Effector memory CD8-positive, alpha-beta T cell (primary cell): ENCODE data around the gene USP47.

Experiments used
- ATAC-seq: fragments of 150-1000 bp; cut with Tn5 transposase; replicated peaks from 2 replicates; pipeline ENCODE4 v1.10.0; 2021; ENCODE audit warnings: mild to moderate bottlenecking, moderate library complexity
- DNase-seq, 3 experiments: peaks; one replicate each; pipeline ENCODE4 v3.0.0; 2021
- H3K27ac Mint-ChIP-seq, 2 donors: one replicate each; pipeline ENCODE4 v1.8.0; 2022; ENCODE audit warnings: mild to moderate bottlenecking in 2 of 2, mixed read lengths in 2 of 2, moderate library complexity in 2 of 2
- H3K27me3 Mint-ChIP-seq, 2 donors: one replicate each; pipeline ENCODE4 v1.8.0; 2022; ENCODE audit warnings: mixed read lengths in 2 of 2
- H3K36me3 Mint-ChIP-seq: one replicate; pipeline ENCODE4 v1.8.0; 2022; ENCODE audit warnings: mild to moderate bottlenecking, moderate library complexity, mixed read lengths; ENCODE audit not compliant: insufficient read depth
- H3K4me1 Mint-ChIP-seq, 2 donors: one replicate each; pipeline ENCODE4 v1.8.0; 2022; ENCODE audit warnings: low read depth in 2 of 2, mixed read lengths in 2 of 2
- H3K4me3 Mint-ChIP-seq, 2 donors: one replicate each; pipeline ENCODE4 v1.8.0; 2022; ENCODE audit warnings: mild to moderate bottlenecking in 2 of 2, mixed read lengths in 2 of 2, moderate library complexity in 2 of 2
- H3K9me3 Mint-ChIP-seq, 2 donors: one replicate each; pipeline ENCODE4 v1.8.0; 2022; ENCODE audit warnings: mixed read lengths in 2 of 2

Gene USP47

DNA sequence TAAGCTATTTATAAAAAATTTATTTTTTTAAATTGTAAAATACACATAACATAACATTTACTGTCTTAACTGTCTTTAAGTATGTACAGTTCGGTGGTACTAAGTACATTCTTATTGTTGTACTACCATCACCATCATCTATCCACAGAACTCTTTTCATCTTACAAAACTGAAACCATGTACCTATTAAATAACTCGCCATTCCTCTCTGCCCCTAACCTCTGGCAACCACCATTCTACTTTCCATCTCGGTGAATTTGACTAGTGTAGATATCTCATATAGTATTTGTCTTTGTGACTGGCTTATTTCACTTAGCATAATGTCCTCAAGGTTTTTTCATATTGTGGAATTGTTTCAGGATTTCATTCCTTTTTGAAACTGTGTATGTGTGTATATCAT, 22.6 kb downstream of the USP47 start:
- Mint-ChIP-seq H3K4me1 (peaks cover 37 to 48% of the 10 kb centered on the region in 2 donors), H3K36me3 (peaks cover 7% of the 10 kb centered on the region), H3K9me3 (no peaks in the 10 kb centered on the region), H3K4me3 (no peak overlapping the region), H3K27ac (no peak overlapping the region), H3K27me3 (no peaks in the 10 kb centered on the region)
- no peak for ATAC-seq
- DNase-seq = no peak

DNA sequence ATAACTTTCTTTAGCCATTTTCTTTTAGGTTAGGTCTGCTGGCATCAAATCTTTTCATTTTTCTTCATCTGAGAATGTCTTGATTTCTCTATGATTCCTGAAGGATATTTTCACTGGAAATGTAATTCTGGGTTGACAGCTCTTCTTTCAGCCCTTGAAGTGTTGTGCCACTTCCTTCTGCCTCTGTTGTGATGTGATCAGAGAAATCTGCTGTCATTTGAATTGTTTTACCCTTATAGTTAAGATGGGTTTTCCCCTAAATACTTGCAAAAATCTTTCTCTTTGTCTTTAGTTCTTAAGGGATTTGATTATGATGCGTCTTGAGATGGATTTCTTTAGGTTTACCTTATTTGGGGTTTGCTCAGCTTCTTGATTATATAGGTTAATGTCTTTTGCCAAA, 23.0 kb downstream of the USP47 start:
- Mint-ChIP-seq H3K4me1 (peaks cover 40 to 50% of the 10 kb centered on the region in 2 donors), H3K9me3 (no peaks in the 10 kb centered on the region), H3K27ac (peak overlapping the region in 1 of 2 donors; percentile 6), H3K36me3 (peaks cover 4% of the 10 kb centered on the region), H3K27me3 (no peaks in the 10 kb centered on the region), H3K4me3 (peak overlapping the region in 1 of 2 donors; percentile 20)
- no peak for DNase-seq
- peak; percentile 53 for ATAC-seq

DNA sequence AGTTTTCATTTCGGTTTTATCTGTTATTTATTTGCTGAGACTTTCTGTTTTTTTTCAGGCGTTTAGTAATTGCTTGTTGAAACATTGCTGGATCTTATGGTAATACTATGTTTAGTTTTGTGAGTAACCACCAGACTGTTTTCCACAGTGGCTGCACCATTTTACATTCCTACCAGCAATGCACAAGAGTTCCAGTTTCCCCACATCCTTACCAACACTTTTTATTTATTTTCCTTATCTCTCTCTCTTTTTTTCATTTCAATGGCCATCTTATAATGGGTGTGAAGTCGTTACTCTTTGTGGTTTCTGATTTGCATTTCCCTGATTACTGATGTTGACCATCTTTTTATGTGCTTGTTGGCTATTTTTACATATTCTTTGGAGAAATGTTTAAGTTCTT, 23.7 kb downstream of the USP47 start:
- peak overlapping the region; percentile 2 to 20 for H3K4me3 Mint-ChIP-seq

DNA sequence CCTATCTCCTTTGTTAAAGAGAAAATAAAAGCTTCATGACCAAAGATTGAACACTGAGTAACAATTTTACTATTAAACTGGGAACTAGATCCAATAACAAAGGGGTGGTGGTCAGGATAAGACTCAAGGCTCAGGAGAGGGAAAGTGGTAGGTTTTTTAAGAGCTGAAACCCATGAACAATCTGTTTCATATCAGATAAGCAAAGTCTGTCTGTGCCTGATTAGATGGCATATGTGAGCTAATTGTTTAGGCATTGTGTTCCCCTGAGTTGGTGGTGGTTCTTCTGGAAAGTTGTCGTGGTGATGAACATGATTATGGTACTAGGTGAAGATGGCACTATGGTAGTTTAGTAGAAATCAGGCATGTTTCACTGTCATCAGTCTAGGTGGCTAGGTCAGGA, 24.4 kb downstream of the USP47 start:
- Mint-ChIP-seq H3K36me3 (peaks cover 4% of the 10 kb centered on the region), H3K9me3 (no peaks in the 10 kb centered on the region), H3K27ac (no peak overlapping the region), H3K4me1 (peaks cover 42 to 56% of the 10 kb centered on the region in 2 donors), H3K27me3 (no peaks in the 10 kb centered on the region), H3K4me3 (peak overlapping the region in 1 of 2 donors; percentile 20)
- ATAC-seq = no peak
- DNase-seq = no peak

More for the DNA sequence above, 23.7 kb downstream of the USP47 start:
- Mint-ChIP-seq H3K9me3 (no peaks in the 10 kb centered on the region), H3K27ac (no peak overlapping the region), H3K36me3 (peaks cover 4% of the 10 kb centered on the region), H3K27me3 (no peaks in the 10 kb centered on the region), H3K4me1 (peaks cover 40 to 52% of the 10 kb centered on the region in 2 donors)
- ATAC-seq (no peak), DNase-seq (no peak)

DNA sequence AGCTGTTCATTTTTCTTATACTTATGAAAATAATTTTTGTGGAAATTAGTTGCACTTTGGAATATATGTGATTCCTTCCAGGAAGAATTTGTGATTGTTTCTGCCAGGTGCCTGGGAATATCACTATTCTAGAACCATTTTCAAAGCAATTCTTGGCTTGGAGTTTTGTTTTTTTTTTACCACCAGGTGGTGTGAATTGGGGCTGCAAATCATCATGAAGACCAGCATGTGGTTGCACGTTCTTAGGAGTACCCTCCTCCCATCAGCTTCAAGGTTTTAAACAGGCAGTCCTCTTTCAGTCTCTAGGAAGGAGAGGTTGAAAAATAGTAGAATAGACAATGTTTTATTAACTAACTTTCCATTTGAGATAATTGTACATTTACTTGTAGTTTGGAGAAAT, 25.9 kb downstream of the USP47 start:
- H3K36me3 Mint-ChIP-seq = peaks cover 8% of the 10 kb centered on the region
- no peak for DNase-seq
- peak overlapping the region in 1 of 2 donors; percentile 6 for H3K4me3 Mint-ChIP-seq
- peaks cover 55 to 71% of the 10 kb centered on the region in 2 donors for H3K4me1 Mint-ChIP-seq
- no peak overlapping the region for H3K27ac Mint-ChIP-seq
- H3K27me3 Mint-ChIP-seq = no peaks in the 10 kb centered on the region
- ATAC-seq = no peak
- H3K9me3 Mint-ChIP-seq = no peaks in the 10 kb centered on the region

DNA sequence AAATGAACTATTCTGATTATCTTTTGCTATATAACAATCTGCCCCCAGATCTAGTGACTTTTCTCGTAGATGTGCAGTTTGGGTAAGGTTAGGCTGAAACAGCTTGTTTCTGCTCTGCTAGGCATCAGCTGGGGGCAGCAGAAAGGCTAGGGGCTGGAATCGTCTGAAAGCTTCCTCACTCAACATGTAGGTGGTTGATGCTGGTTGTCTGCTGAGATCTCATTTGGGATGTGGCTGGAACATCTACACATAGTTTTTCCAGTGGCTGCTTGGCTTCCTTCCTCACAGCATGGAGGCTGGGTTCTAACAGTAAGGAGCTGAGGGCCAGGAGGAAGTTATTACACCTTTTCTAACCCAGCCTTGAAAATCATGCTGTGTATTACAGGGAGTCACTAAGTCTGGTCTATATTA, 30.2 kb downstream of the USP47 start:
- no peaks in the 10 kb centered on the region for H3K9me3 Mint-ChIP-seq
- H3K36me3 Mint-ChIP-seq = peaks cover 16% of the 10 kb centered on the region
- ATAC-seq (peak; percentile 16), DNase-seq (no peak)
- peak overlapping the region in 1 of 2 donors; percentile 67 for H3K27ac Mint-ChIP-seq
- H3K27me3 Mint-ChIP-seq = no peaks in the 10 kb centered on the region
- H3K4me3 Mint-ChIP-seq = peak overlapping the region; percentile 3 to 19
- H3K4me1 Mint-ChIP-seq = peaks cover 42 to 67% of the 10 kb centered on the region in 2 donors

DNA sequence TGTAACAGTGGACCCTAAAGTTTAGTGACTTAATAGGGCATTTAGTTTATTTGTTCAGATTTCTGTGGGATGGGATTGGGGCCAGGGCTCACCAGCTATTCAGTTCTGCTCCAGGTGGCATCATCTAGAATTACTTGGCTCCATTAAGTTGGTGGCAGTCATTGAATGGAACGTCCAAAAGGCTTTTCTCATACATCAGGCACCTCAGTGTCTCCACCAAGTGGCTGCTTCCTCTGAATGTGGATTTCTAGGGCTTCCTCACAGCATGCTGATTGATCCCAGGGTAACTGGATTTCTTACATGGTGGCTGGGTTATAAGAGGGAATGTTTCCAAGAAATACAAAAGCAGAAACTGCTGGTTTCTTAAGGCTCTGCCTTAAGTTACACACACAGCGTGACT, 34.7 kb downstream of the USP47 start:
- peak overlapping the region in 1 of 2 donors; percentile 15 for H3K4me3 Mint-ChIP-seq
- DNase-seq (no peak), ATAC-seq (no peak)
- H3K27ac Mint-ChIP-seq = peak overlapping the region in 1 of 2 donors; percentile 86
- peaks cover 15% of the 10 kb centered on the region for H3K36me3 Mint-ChIP-seq
- no peaks in the 10 kb centered on the region for H3K27me3 Mint-ChIP-seq
- H3K9me3 Mint-ChIP-seq = no peaks in the 10 kb centered on the region
- H3K4me1 Mint-ChIP-seq = peaks cover 24 to 52% of the 10 kb centered on the region in 2 donors

DNA sequence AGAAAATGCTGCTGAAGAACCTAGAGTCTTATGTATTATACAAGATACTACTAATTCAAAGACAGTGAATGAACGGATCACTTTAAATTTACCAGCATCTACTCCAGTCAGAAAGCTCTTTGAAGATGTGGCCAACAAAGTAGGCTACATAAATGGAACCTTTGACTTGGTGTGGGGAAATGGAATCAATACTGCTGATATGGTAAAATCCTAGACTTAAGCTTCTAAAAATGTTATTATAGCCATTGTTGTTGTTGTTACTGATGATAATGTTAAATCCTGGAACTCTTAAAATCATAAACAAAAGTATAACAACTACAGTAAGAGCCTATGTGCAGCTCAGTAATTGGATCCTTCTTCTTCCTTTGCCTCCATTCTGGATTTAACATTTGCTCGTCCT, 38.4 kb downstream of the USP47 start:
- H3K4me3 Mint-ChIP-seq = no peak overlapping the region
- H3K27ac Mint-ChIP-seq = no peak overlapping the region
- H3K36me3 Mint-ChIP-seq = peaks cover 16% of the 10 kb centered on the region
- H3K4me1 Mint-ChIP-seq = peaks cover 23 to 52% of the 10 kb centered on the region in 2 donors
- no peak for DNase-seq
- no peaks in the 10 kb centered on the region for H3K27me3 Mint-ChIP-seq
- H3K9me3 Mint-ChIP-seq = no peaks in the 10 kb centered on the region
- no peak for ATAC-seq

DNA sequence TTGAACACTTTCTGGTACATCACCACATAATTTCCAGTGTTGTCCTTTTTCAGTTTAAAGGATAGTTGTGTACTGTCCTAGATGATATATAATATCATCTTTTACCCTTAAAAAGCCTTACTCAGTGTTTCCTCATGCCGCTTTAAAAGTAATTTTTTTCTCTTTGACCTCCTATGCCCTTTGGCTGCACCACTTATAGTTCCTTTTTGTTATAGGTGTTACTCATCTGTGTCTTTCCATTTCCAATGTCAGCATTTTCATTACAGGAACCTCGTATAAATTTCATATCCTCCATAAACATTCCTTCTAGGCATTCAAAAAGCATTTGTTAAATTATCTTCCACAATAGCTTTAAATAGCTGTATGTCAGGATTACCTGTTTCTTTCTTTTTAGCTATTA, 40.8 kb downstream of the USP47 start:
- Mint-ChIP-seq H3K27me3 (no peaks in the 10 kb centered on the region), H3K4me3 (no peak overlapping the region), H3K36me3 (peaks cover 38% of the 10 kb centered on the region), H3K27ac (no peak overlapping the region), H3K9me3 (no peaks in the 10 kb centered on the region), H3K4me1 (peaks cover 21 to 54% of the 10 kb centered on the region in 2 donors)
- ATAC-seq (no peak), DNase-seq (no peak)

DNA sequence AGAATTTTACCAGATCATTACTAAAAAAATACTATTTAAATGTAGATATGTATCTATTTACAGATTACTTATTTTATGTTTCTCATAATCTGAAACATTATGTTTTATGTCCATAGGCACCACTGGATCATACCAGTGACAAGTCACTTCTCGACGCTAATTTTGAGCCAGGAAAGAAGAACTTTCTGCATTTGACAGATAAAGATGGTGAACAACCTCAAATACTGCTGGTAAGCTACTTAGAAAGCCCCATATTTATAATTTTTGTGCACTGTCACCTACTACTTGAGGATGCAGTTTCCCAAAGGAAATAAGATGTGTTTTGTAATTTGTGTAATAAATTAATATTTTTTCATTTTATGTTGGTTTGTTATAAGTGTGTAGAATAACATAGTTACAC, 42.6 kb downstream of the USP47 start:
- H3K27ac Mint-ChIP-seq = peak overlapping the region; percentile 83 to 86
- ATAC-seq = no peak
- DNase-seq = no peak
- H3K9me3 Mint-ChIP-seq = no peaks in the 10 kb centered on the region
- H3K36me3 Mint-ChIP-seq = peaks cover 55% of the 10 kb centered on the region
- H3K4me3 Mint-ChIP-seq = no peak overlapping the region
- H3K4me1 Mint-ChIP-seq = peaks cover 19 to 59% of the 10 kb centered on the region in 2 donors
- no peaks in the 10 kb centered on the region for H3K27me3 Mint-ChIP-seq

DNA sequence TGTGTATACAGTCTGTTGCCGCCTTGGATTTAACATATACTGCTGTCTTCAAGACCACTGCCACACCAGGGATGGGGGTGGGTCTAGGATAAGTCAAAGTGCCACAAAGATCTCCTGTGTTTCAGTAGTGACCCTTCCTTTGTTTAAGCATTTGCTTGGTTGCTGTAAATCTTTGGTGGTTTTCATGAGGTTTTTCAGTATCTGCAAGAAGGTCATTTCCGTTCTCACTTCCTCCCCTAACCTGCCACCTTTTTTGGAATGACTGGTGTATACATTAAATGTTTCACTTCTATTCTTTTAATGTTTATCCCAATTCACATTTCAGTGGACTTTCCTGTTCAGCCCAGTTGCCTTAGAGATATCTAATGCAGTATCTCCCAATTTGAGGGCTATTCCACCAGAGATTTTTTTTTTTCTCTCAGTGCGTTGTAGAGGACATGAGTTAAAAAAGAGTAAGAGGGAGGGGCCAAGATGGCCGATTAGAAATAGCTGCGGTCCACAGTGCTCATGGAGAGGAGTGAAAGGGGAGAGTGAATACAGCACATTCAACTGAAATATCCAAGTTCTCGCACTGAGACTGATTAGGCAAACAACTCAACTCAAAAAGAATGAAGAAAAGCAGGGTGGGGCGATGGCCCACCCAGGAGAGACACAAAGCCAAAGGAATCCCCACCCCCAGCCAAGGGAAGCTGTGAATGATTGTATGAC, 43.2 kb downstream of the USP47 start:
- Mint-ChIP-seq H3K27ac (peak overlapping the region; percentile 83 to 86), H3K27me3 (no peaks in the 10 kb centered on the region), H3K4me1 (peaks cover 19 to 59% of the 10 kb centered on the region in 2 donors), H3K36me3 (peaks cover 55% of the 10 kb centered on the region), H3K4me3 (peak overlapping the region; percentile 45 to 63), H3K9me3 (no peaks in the 10 kb centered on the region)
- DNase-seq = no peak
- ATAC-seq = peak; percentile 62

DNA sequence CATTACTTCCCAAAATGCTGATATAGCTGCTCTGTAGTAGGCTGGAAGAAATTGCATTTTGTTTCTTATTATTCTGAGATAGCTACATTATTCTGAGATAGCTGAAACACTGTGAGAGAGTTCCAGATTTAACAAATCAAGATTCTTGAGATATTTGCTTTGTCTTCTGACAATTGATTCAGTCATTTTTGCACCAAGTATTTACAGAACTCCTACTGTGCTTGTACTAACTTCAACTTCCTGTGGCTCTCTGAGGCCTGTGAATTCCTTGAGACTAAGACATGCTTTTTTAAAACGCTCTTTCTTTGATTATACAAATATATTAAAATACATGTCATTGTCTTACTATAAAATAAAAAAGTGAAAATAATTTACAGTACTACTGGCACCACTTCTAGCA, 52.7 kb downstream of the USP47 start:
- Mint-ChIP-seq H3K27ac (no peak overlapping the region), H3K4me1 (peaks cover 7 to 20% of the 10 kb centered on the region in 2 donors), H3K9me3 (no peaks in the 10 kb centered on the region), H3K36me3 (peaks cover 47% of the 10 kb centered on the region), H3K4me3 (no peak overlapping the region), H3K27me3 (no peaks in the 10 kb centered on the region)
- ATAC-seq (no peak), DNase-seq (no peak)

DNA sequence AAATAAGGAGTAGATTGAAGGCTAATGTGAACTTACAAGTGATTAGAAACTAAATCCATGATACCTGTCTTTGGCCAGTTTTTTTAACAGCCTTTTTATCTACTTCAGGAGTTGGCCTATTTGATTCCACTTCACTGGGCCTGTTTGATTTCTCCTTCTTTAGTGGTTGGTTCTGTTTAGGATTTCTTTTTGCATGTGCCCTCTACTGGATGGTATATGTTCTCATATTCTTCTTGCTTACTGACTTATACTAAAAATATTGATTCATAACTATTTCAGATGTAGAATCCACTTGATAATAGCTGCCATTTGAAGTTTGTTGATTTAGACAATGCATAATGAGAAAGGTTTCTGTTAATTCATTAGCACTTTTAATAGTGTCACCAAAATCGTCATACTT, 53.9 kb downstream of the USP47 start:
- DNase-seq (no peak), ATAC-seq (no peak)
- H3K27me3 Mint-ChIP-seq = no peaks in the 10 kb centered on the region
- H3K9me3 Mint-ChIP-seq = no peaks in the 10 kb centered on the region
- no peak overlapping the region for H3K27ac Mint-ChIP-seq
- peaks cover 5 to 9% of the 10 kb centered on the region in 2 donors for H3K4me1 Mint-ChIP-seq
- peaks cover 53% of the 10 kb centered on the region for H3K36me3 Mint-ChIP-seq
- H3K4me3 Mint-ChIP-seq = no peak overlapping the region

DNA sequence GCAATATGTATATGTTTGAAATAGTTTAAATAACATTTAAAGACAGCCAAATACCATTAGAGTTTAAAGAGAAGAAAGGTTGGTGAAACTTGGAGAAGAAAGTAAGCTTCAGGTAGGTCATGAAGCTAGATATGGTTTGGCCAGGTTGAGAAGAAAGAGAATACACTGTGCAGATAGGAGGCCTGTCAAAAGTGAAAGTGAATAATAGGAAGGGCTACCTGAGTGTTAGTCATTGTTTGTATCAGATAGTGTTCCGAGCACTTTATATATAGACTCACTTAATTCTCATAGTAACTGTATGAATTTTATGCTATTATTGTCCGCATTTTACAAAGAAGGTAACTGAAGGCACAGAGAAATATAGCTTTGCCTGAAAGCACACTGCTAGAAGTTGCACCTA, 56.9 kb downstream of the USP47 start:
- H3K36me3 Mint-ChIP-seq = peaks cover 30% of the 10 kb centered on the region
- H3K9me3 Mint-ChIP-seq = no peaks in the 10 kb centered on the region

More for the DNA sequence above, 56.9 kb downstream of the USP47 start:
- no peaks in the 10 kb centered on the region for H3K27me3 Mint-ChIP-seq
- peak overlapping the region in 1 of 2 donors; percentile 51 for H3K27ac Mint-ChIP-seq
- H3K4me3 Mint-ChIP-seq = no peak overlapping the region
- no peak for DNase-seq
- peaks cover 4 to 7% of the 10 kb centered on the region in 2 donors for H3K4me1 Mint-ChIP-seq
- no peak for ATAC-seq
